BJ (cell line): ENCODE results near the gene NYAP1. TPM values are rescaled to one million over a fixed set of nuclear protein-coding genes. Genes with fewer than 3 reads are reported as not detected.

Experiments used
- CTCF ChIA-PET: fragments of 350-600 bp; formaldehyde crosslinking; extraction: SDS; loops from one replicate; lab custom pipeline; 2021; ENCODE audit warnings: antibody characterized with exemption, inconsistent platforms; lab: Yijun Ruan, JAX
- POLR2A ChIA-PET: fragments of 300-600 bp; sonication (Branson Sonifier 250); formaldehyde crosslinking; extraction: SDS; loops from one replicate; lab custom pipeline; 2021; ENCODE audit warnings: antibody characterized with exemption; lab: Charles Lee
- DNase-seq: peaks from one replicate; pipeline ENCODE4 v3.0.0-alpha.2; 2011; ENCODE audit warnings: low read depth
- H3K27me3 ChIP-seq: 2 replicates; pipeline ENCODE4 v1.6.0; 2011; ENCODE audit warnings: low read length; ENCODE audit not compliant: control insufficient read depth, insufficient read depth
- H3K36me3 ChIP-seq: 2 replicates; pipeline ENCODE4 v1.5.1; 2011; ENCODE audit warnings: low read length; ENCODE audit not compliant: control insufficient read depth, insufficient read depth
- H3K4me3 ChIP-seq: 2 replicates; pipeline ENCODE4 v1.5.1; 2011; ENCODE audit warnings: low read depth, mild to moderate bottlenecking, control low read depth, low read length
- polyA plus RNA-seq: library from polyadenylated mRNA; depleted of rRNA; stranded (reverse); fragments of >200 nt; gene quantifications from 2 replicates; pipeline ENCODE4 v1.2.3, GENCODE V29; 2011
- TF ChIP-seq, protein P1 (sequence below): IDR thresholded peaks from 2 replicates; pipeline ENCODE4 v1.5.1; 2011; ENCODE audit warnings: low read depth, mild to moderate bottlenecking, control low read depth, inconsistent platforms, low read length, moderate library complexity; ENCODE audit not compliant: insufficient read depth

NYAP1 gene
- polyA plus RNA-seq, 1 experiment = 0.15 TPM

GRCh38 chr7:100478958-100479660 is 4.6 kb upstream of the NYAP1 start, which contains the start of gene TSC22D4:
Gene TSC22D4, minus strand, starts transcription at chr7:100479214. Its CDS starts 1,176 bp downstream, at chr7:100478038.
- CTCF ChIA-PET = interaction anchor here (0.9 to 5.2 kb wide), 9 partner anchors 10 to 213 kb away, joined by 3 to 34 read pairs (median 4); no protein-coding TSS in a partner anchor
- DNase-seq = peak; percentile 63
- POLR2A ChIA-PET = interaction anchor here (0.6 kb wide), 1 partner anchor 63 kb away, joined by 4 read pairs; no protein-coding TSS in a partner anchor

GRCh38 chr7:100481466-100481865 is 2.3 kb upstream of the NYAP1 start:
- H3K36me3 ChIP-seq = no peaks in the 10 kb centered on the region
- no peak for DNase-seq
- ChIA-PET POLR2A (no interaction called here), CTCF (interaction anchor here (0.8 to 2.6 kb wide), 6 partner anchors 12 to 211 kb away, joined by 3 to 23 read pairs (median 7); no protein-coding TSS in a partner anchor)
- H3K27me3 ChIP-seq = no peaks in the 10 kb centered on the region
- TF ChIP-seq, protein P1, sequence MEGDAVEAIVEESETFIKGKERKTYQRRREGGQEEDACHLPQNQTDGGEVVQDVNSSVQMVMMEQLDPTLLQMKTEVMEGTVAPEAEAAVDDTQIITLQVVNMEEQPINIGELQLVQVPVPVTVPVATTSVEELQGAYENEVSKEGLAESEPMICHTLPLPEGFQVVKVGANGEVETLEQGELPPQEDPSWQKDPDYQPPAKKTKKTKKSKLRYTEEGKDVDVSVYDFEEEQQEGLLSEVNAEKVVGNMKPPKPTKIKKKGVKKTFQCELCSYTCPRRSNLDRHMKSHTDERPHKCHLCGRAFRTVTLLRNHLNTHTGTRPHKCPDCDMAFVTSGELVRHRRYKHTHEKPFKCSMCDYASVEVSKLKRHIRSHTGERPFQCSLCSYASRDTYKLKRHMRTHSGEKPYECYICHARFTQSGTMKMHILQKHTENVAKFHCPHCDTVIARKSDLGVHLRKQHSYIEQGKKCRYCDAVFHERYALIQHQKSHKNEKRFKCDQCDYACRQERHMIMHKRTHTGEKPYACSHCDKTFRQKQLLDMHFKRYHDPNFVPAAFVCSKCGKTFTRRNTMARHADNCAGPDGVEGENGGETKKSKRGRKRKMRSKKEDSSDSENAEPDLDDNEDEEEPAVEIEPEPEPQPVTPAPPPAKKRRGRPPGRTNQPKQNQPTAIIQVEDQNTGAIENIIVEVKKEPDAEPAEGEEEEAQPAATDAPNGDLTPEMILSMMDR = no peak
- no peak overlapping the region for H3K4me3 ChIP-seq

More at GRCh38 chr7:100478958-100479660, 4.6 kb upstream of the NYAP1 start, which contains the start of gene TSC22D4:
- Histone ChIP-seq H3K4me3 (peak within 1 kb of the TSS; percentile 98), H3K27me3 (no peaks in the 10 kb centered on the region), H3K36me3 (peaks cover 3% of the 10 kb centered on the region)
- TF ChIP-seq, protein P1 = no peak

- POLR2A ChIA-PET = interaction anchor here (0.6 to 0.7 kb wide), 2 partner anchors 163 to 343 kb away, joined by 4 to 6 read pairs; no protein-coding TSS in a partner anchor
- H3K4me3 ChIP-seq = peak overlapping the region; percentile 48
- CTCF ChIA-PET = interaction anchor here (0.6 to 2.6 kb wide), 29 partner anchors 9 to 268 kb away, joined by 3 to 23 read pairs (median 5); no protein-coding TSS in a partner anchor
- no peak for DNase-seq
- H3K36me3 ChIP-seq = no peaks in the 10 kb centered on the region
- TF ChIP-seq, protein P1 = no peak
- no peaks in the 10 kb centered on the region for H3K27me3 ChIP-seq
These were observed 1.0 kb upstream of the NYAP1 start for GRCh38 chr7:100482728-100483089.

DNA sequence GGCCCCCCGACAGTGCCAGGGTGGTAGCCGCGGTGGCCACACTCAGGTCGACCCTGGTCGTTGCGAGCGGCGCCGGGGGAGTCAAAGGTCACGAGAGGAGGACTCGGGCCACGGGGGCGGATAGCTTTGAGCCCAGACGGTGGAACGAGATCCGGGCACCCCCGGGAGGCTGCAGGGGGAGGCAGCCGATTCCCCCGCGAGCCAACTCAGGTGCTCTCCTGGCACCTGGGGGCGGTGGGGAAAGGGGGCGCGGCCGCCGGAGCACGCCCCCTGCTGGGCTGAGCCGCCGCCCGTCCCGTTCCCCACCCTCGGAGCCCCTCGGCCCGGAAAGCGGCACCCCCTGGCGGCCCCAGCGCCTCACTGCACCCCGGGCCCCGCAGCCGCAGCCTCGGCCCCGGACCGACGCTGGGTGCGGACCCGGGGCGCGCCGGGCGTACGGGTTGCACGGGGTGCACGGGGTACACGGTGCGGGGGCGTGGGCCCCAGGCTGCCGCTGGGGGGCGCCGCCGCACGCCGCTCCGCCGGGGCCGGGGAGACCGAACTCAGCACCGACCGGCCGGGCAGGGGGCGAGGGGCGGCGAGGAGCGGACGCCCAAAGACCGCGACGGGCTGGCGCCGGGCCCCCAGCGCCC is 521 bp upstream of the NYAP1 start:
- H3K4me3 ChIP-seq = peak overlapping the region; percentile 48
- TF ChIP-seq, protein P1 = peak; percentile 55
- H3K27me3 ChIP-seq = no peaks in the 10 kb centered on the region
- DNase-seq = no peak
- H3K36me3 ChIP-seq = no peaks in the 10 kb centered on the region
- CTCF ChIA-PET = interaction anchor here (0.6 to 2.6 kb wide), 30 partner anchors 9 to 268 kb away, joined by 3 to 23 read pairs (median 5); no protein-coding TSS in a partner anchor
- POLR2A ChIA-PET = interaction anchor here (0.6 to 0.7 kb wide), 2 partner anchors 162 to 342 kb away, joined by 4 to 6 read pairs; no protein-coding TSS in a partner anchor

- no peaks in the 10 kb centered on the region for H3K36me3 ChIP-seq
- TF ChIP-seq, protein P1 = no peak
- ChIA-PET CTCF (interaction anchor here (0.8 kb wide), 1 partner anchor 12 kb away, joined by 3 read pairs; no protein-coding TSS in a partner anchor), POLR2A (no interaction called here)
- no peak for DNase-seq
- no peaks in the 10 kb centered on the region for H3K27me3 ChIP-seq
- H3K4me3 ChIP-seq = no peak overlapping the region
These were observed 932 bp downstream of the NYAP1 start for GRCh38 chr7:100484673-100485045.
